Endothelial cell of umbilical vein (primary cell): ENCODE measurements around the gene NDC80. TPM values are rescaled to one million over a fixed set of nuclear protein-coding genes. Genes with fewer than 3 reads are reported as not detected.
"Not testable (repeated sequence)": the region's sequence is repeated elsewhere in the genome, so short reads cannot be mapped to it uniquely, and the experiment has no call there.

Source experiments
- BruUV-seq: library from RNA; stranded (reverse); fragments of 400-500 nt; replicated peaks from 2 replicates; lab custom pipeline; 2021; lab: Mats Ljungman, UMichigan
- CTCF ChIA-PET: fragments of 300-600, 350-600 bp; sonication (Branson Sonifier 250); formaldehyde crosslinking; loops from one replicate; lab custom pipeline; 2021; ENCODE audit warnings: antibody characterized with exemption, inconsistent platforms; lab: Charles Lee
- POLR2A ChIA-PET: fragments of 300-600, 350-600 bp; sonication (Branson Sonifier 250); formaldehyde crosslinking; loops from one replicate; lab custom pipeline; 2021; ENCODE audit warnings: antibody characterized with exemption, inconsistent platforms; lab: Charles Lee
- DNase-seq: peaks from one replicate; pipeline ENCODE4 v3.0.0-alpha.2; 2011; ENCODE audit warnings: low read depth, low spot score
- FAIRE-seq: peaks from 2 replicates; lab custom pipeline; 2011; peaks lifted over from hg19 to GRCh38; lab: Jason Lieb, UNC
- H2AFZ ChIP-seq: 2 replicates; pipeline ENCODE4 v1.6.0; 2012; ENCODE audit warnings: low read depth, low read length, control low read depth, inconsistent platforms
- H3K27ac ChIP-seq: 2 replicates; pipeline ENCODE4 v1.5.1; 2011; ENCODE audit warnings: low read depth, mild to moderate bottlenecking, control low read depth, low read length, moderate library complexity; ENCODE audit not compliant: insufficient read depth
- H3K27me3 ChIP-seq, 2 experiments: 2 replicates each; pipeline versions ENCODE4 v1.6.0 to v1.6.1; 2011; ENCODE audit warnings: low read length in 2 of 2, mixed read lengths in 1 of 2; ENCODE audit not compliant: control insufficient read depth in 2 of 2, insufficient read depth in 2 of 2
- H3K36me3 ChIP-seq, 2 experiments: 2 replicates in 1 of 2; 3 replicates in 1 of 2; pipeline ENCODE4 v1.5.1; 2011; ENCODE audit warnings: low read length in 2 of 2, mild to moderate bottlenecking in 1 of 2, moderate library complexity in 1 of 2; ENCODE audit not compliant: control insufficient read depth in 2 of 2, insufficient read depth in 2 of 2; ENCODE audit errors: extremely low read depth in 1 of 2
- H3K4me1 ChIP-seq: 3 replicates; pipeline ENCODE4 v1.5.1; 2011; ENCODE audit warnings: mild to moderate bottlenecking, low read length; ENCODE audit not compliant: control insufficient read depth, insufficient read depth; ENCODE audit errors: extremely low read depth
- H3K4me2 ChIP-seq: 2 replicates; pipeline ENCODE4 v1.6.1; 2011; ENCODE audit warnings: low read length, control low read depth, mixed read lengths; ENCODE audit not compliant: insufficient read depth
- H3K4me3 ChIP-seq, 3 experiments: fragments of 200-600 bp in 1 of 3; sonication (generic), shearing (Covaris generic) in 1 of 3; replicated peaks in 1 of 3; 2 replicates each; pipeline ENCODE4 v1.5.1; 2011 to 2016; ENCODE audit warnings: control low read depth in 3 of 3, low read length in 3 of 3, mild to moderate bottlenecking in 2 of 3, inconsistent platforms in 1 of 3, low read depth in 1 of 3, moderate library complexity in 1 of 3; ENCODE audit not compliant: insufficient read depth in 1 of 3
- H3K79me2 ChIP-seq: 2 replicates; pipeline ENCODE4 v1.6.0; 2012; ENCODE audit warnings: low read length, inconsistent platforms; ENCODE audit not compliant: control insufficient read depth, insufficient read depth
- H3K9ac ChIP-seq: replicated peaks from 2 replicates; pipeline ENCODE3; 2011; ENCODE audit warnings: low read length, control low read depth; ENCODE audit not compliant: insufficient read depth; ENCODE audit errors: extremely low read depth
- H3K9me1 ChIP-seq: replicated peaks from 3 replicates; pipeline ENCODE4 v1.6.0; 2011; ENCODE audit warnings: mild to moderate bottlenecking, low read length; ENCODE audit not compliant: control insufficient read depth, insufficient read depth; ENCODE audit errors: extremely low read depth
- H3K9me3 ChIP-seq: replicated peaks from 2 replicates; pipeline ENCODE4 v1.5.1; 2012; ENCODE audit warnings: low read length, inconsistent platforms; ENCODE audit not compliant: control insufficient read depth, insufficient read depth
- H4K20me1 ChIP-seq: replicated peaks from 2 replicates; pipeline ENCODE3; 2011; ENCODE audit warnings: mild to moderate bottlenecking, low read length; ENCODE audit not compliant: control insufficient read depth, insufficient read depth; ENCODE audit errors: extremely low read depth
- EZH2 ChIP-seq: IDR thresholded peaks from 2 replicates; pipeline ENCODE4 v1.6.1; 2012; ENCODE audit warnings: borderline replicate concordance, low read depth, mild to moderate bottlenecking, moderate library complexity, low read length, inconsistent platforms; ENCODE audit not compliant: severe bottlenecking
- FOS ChIP-seq: IDR thresholded peaks from 2 replicates; pipeline ENCODE4 v1.6.1; 2011; ENCODE audit warnings: mild to moderate bottlenecking, low read length, moderate library complexity, borderline replicate concordance; ENCODE audit not compliant: insufficient read depth
- GATA2 ChIP-seq: IDR thresholded peaks from 2 replicates; pipeline ENCODE4 v1.7.0; 2011; ENCODE audit warnings: low read depth, mild to moderate bottlenecking, moderate library complexity, mixed read lengths, low read length; ENCODE audit not compliant: insufficient read length, insufficient read depth
- JUN ChIP-seq: IDR thresholded peaks from 2 replicates; pipeline ENCODE4 v1.6.1; 2011; ENCODE audit warnings: borderline replicate concordance, low read depth; ENCODE audit not compliant: insufficient read length, insufficient read depth
- MYC ChIP-seq: IDR thresholded peaks from one replicate; pipeline ENCODE4 v1.6.1; 2011; ENCODE audit warnings: mild to moderate bottlenecking, low read depth, low read length
- POLR2A ChIP-seq: IDR thresholded peaks from 2 replicates; pipeline ENCODE4 v1.6.1; 2012; ENCODE audit warnings: low read depth, mild to moderate bottlenecking, control low read depth, low read length
- POLR2AphosphoS5 ChIP-seq: IDR thresholded peaks from 2 replicates; pipeline ENCODE4 v1.6.1; 2012; ENCODE audit warnings: low read depth, mild to moderate bottlenecking, control low read depth, low read length, moderate library complexity; ENCODE audit not compliant: insufficient read depth
- dilution Hi-C: fragments of 300-500 bp; cut with MboI; formaldehyde crosslinking; loops from one replicate; pipeline ENCODE4 v1.15.0; 2019; ENCODE audit warnings: low sequenced_read_pairs; ENCODE audit not compliant: extremely low pct_ligation_motif_present
- intact Hi-C: fragments of 100-400 bp; cut with micrococcal nuclease; formaldehyde crosslinking; loops from one replicate; pipeline ENCODE4 v1.10.0; 2022
- polyA plus RNA-seq, 4 experiments: library from polyadenylated mRNA; depleted of rRNA in 3 of 4; stranded (reverse) in 3 of 4; unstranded in 1 of 4; fragments of >200 nt; gene quantifications; 2 replicates each; pipeline versions ENCODE4 v1.2.1 to v1.2.3, GENCODE V29; 2011 to 2012; ENCODE audit warnings: missing spikeins in 1 of 4
- total RNA-seq: library from RNA; stranded (reverse); gene quantifications from 2 replicates; pipeline ENCODE4 v1.2.3, GENCODE V29; 2021
- TF ChIP-seq, protein P1 (sequence below): IDR thresholded peaks from 2 replicates; pipeline ENCODE4 v1.6.1; 2011; ENCODE audit not compliant: insufficient read depth, insufficient read length
- TF ChIP-seq, protein P2 (sequence below), 2 donors: IDR thresholded peaks; 1 replicate in 1 of 2; 2 replicates in 1 of 2; pipeline ENCODE4 v1.5.1; 2011; ENCODE audit warnings: low read length in 2 of 2, mild to moderate bottlenecking in 2 of 2, moderate library complexity in 2 of 2, control low read depth in 1 of 2, inconsistent platforms in 1 of 2, low read depth in 1 of 2; ENCODE audit not compliant: insufficient read depth in 1 of 2; ENCODE audit errors: extremely low read depth in 1 of 2

Gene NDC80
- total and polyA plus RNA-seq, 2 donors (not counting 3 experiments of a cell fraction or from before 2014, with no cell fraction given): 6.2 to 43.2 TPM

DNA sequence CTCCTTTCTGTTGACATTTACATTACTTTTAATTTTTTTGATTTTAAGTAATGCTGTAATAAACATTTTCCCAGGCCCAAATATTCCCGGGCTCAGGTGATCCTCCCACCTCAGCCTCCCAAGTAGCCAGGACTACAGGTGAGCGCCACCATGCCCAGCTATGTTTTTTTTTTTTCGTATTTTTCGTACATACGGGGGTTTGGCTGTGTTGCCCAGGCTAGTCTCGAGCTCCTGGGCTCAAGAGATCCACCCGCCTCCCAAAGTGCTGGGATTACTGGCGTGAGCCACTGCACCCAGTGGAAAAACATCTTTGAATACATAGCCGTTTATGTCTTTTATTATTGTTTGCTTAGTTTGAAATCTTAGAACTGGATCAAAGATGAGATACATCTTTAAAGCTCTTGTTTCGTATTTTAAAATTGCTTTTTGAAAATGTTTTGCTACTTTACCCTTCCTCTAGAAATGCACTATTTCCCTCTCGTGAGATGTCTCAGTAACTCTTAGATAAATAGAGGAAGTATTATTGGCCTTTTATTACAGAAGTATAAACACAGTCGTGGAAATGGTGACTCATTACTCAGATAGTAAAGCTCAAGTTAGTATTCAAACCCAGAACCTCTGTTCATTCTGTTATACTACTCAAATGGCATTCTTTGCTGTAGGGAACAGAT lies 86.6 kb downstream of the NDC80 start:
- no peaks in the 10 kb centered on the region for H3K9me1 ChIP-seq
- dilution Hi-C loops: no loop called here
- no peaks in the 10 kb centered on the region for H3K27me3 ChIP-seq
- H2AFZ ChIP-seq: no peak overlapping the region
- peak overlapping the region; percentile 48 for H3K27ac ChIP-seq
- DNase-seq (peak; percentile 87), FAIRE-seq (peak; percentile 71)
- peak overlapping the region; percentile 97 for H3K4me2 ChIP-seq
- no peaks in the 10 kb centered on the region for H3K9me3 ChIP-seq
- H3K79me2 ChIP-seq: peaks cover 65% of the 10 kb centered on the region
- H3K36me3 ChIP-seq: no peaks in the 10 kb centered on the region
- TF ChIP-seq, protein P1, sequence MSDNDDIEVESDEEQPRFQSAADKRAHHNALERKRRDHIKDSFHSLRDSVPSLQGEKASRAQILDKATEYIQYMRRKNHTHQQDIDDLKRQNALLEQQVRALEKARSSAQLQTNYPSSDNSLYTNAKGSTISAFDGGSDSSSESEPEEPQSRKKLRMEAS: no peak
- TF ChIP-seq JUN (peak; percentile 90), FOS (peak; percentile 87), EZH2 (no peak), GATA2 (no peak), POLR2AphosphoS5 (no peak), MYC (no peak), POLR2A (no peak)
- TF ChIP-seq, protein P2, sequence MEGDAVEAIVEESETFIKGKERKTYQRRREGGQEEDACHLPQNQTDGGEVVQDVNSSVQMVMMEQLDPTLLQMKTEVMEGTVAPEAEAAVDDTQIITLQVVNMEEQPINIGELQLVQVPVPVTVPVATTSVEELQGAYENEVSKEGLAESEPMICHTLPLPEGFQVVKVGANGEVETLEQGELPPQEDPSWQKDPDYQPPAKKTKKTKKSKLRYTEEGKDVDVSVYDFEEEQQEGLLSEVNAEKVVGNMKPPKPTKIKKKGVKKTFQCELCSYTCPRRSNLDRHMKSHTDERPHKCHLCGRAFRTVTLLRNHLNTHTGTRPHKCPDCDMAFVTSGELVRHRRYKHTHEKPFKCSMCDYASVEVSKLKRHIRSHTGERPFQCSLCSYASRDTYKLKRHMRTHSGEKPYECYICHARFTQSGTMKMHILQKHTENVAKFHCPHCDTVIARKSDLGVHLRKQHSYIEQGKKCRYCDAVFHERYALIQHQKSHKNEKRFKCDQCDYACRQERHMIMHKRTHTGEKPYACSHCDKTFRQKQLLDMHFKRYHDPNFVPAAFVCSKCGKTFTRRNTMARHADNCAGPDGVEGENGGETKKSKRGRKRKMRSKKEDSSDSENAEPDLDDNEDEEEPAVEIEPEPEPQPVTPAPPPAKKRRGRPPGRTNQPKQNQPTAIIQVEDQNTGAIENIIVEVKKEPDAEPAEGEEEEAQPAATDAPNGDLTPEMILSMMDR (IDR thresholded peaks at IDR 0.05; ENCODE audit: extremely low read depth in 1 of 2, insufficient read depth in 1 of 2, low read depth in 1 of 2, low read length in 2 of 2): no peak
- H4K20me1 ChIP-seq: peaks cover 3% of the 10 kb centered on the region
- intact Hi-C loops: loop anchor here (5.0 to 10.0 kb wide), 3 partner anchors 51 to 354 kb away; partner anchors contain the start of gene LPIN2
- H3K4me1 ChIP-seq: peaks cover 32% of the 10 kb centered on the region
- ChIA-PET POLR2A (interaction anchor here (1.0 kb wide), 1 partner anchor 588 kb away, joined by 3 read pairs; no protein-coding TSS in a partner anchor), CTCF (interaction anchor here (1.0 to 1.4 kb wide), 3 partner anchors 16 to 108 kb away, joined by 3 to 6 read pairs (median 4); no protein-coding TSS in a partner anchor)
- peak overlapping the region in 2 of 3 experiments; percentile 2 to 78 for H3K4me3 ChIP-seq
- H3K9ac ChIP-seq: peak overlapping the region; percentile 35
- no TSS peak for BruUV-seq

DNA sequence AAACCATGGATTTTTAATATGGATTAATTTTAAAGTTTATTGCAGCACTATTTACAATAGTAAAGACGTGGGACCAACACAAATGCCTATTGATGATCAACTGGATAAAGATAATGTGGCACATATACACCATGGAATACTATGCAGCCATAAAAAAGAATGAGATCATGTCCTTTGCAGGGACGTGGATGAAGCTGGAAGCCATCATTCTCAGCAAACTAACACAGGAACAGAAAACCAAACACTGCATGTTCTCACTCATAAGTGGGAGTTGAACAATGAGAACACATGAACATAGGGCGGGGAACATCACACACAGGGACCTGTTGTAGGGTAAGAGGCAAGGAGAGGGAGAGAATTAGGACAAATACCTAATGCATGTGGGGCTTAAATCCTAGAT lies 89.5 kb downstream of the NDC80 start:
- DNase-seq, POLR2A ChIA-PET, intact Hi-C loops, dilution Hi-C loops, H3K27me3 ChIP-seq, H4K20me1 ChIP-seq, H3K9me1 ChIP-seq, H3K9ac ChIP-seq, H3K9me3 ChIP-seq, CTCF ChIA-PET, H3K4me2 ChIP-seq, BruUV-seq, H3K4me3 ChIP-seq, FAIRE-seq, H3K27ac ChIP-seq, H3K36me3 ChIP-seq, H2AFZ ChIP-seq: not testable (repeated sequence)
- peaks cover 93% of the 10 kb centered on the region for H3K79me2 ChIP-seq
- H3K4me1 ChIP-seq: peaks cover 25% of the 10 kb centered on the region
